ENCODE measurements around the gene PCDH11Y.
"Not testable (repeated sequence)": the region's sequence is repeated elsewhere in the genome, so short reads cannot be mapped to it uniquely, and the experiment has no call there.

DNA sequence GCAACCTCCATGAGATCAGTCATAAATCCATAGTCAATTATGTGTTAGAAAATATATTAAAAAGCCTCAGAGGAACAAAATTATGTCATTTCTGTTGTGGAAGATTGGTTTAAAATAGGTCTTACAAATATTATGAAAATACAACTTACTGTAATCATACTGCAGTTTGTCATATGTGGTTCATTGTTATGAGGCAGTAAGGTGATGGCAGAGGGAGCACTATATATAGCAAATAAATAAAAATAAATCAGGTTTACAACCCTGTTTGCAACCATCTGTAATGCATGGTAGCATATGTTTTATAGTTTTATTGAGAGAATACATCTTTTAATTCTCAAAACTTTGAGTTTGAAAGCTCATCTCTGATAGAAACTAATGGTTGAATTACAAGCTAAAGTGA is 543.6 kb downstream of the PCDH11Y start:
- TF ChIP-seq, protein P1, sequence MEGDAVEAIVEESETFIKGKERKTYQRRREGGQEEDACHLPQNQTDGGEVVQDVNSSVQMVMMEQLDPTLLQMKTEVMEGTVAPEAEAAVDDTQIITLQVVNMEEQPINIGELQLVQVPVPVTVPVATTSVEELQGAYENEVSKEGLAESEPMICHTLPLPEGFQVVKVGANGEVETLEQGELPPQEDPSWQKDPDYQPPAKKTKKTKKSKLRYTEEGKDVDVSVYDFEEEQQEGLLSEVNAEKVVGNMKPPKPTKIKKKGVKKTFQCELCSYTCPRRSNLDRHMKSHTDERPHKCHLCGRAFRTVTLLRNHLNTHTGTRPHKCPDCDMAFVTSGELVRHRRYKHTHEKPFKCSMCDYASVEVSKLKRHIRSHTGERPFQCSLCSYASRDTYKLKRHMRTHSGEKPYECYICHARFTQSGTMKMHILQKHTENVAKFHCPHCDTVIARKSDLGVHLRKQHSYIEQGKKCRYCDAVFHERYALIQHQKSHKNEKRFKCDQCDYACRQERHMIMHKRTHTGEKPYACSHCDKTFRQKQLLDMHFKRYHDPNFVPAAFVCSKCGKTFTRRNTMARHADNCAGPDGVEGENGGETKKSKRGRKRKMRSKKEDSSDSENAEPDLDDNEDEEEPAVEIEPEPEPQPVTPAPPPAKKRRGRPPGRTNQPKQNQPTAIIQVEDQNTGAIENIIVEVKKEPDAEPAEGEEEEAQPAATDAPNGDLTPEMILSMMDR (conservative IDR thresholded peaks at IDR 0.05; ENCODE audit: low read depth, low read length), result not testable (repeated sequence)
- not testable (repeated sequence) for TF ChIP-seq EZH2 (IDR thresholded peaks at IDR 0.05; ENCODE audit: low read length, unreplicated experiment); EZH2phosphoT487 (IDR thresholded peaks at IDR 0.05; ENCODE audit: borderline replicate concordance, low read length)
